Vagina (tissue), 2 donors: ENCODE measurements around the gene DOLPP1.

ENCODE experiments used
- CTCF ChIP-seq, 3 experiments: fragments of 450-650 bp in 2 of 3; fragments of 200-600 bp in 1 of 3; sonication (generic) in 1 of 3; IDR thresholded peaks; one replicate each; pipeline ENCODE4 v1.5.1; 2017 to 2019; ENCODE audit warnings: antibody characterized with exemption in 3 of 3, mild to moderate bottlenecking in 2 of 3, moderate library complexity in 2 of 3
- POLR2A ChIP-seq, 2 donors: fragments of 450-650 bp; IDR thresholded peaks; one replicate each; pipeline ENCODE4 v1.6.1; 2017; ENCODE audit warnings: antibody characterized with exemption in 2 of 2, mild to moderate bottlenecking in 2 of 2, moderate library complexity in 2 of 2

DNA sequence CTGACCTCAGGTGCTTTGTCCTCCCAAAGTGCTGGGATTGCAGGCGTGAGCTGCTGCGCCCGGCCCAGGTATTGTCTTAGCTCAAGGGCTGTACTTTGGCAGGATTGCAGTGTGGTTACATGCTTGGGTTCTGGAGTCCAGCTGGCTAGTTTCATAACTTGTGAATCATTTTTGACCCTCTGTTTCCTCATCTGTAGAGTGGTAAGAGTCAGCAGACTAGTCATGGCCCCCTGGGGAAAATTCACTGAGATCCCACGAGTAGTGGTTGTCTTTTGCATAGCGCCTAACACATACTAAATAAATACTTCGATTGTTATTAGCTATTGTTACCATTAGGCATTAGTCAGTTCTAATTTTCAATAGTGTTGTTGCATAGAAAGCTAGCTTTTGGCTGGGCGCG, 44.6 kb downstream of the DOLPP1 start:
- TF ChIP-seq CTCF (IDR thresholded peaks at IDR 0.05) (no peak), POLR2A (IDR thresholded peaks at IDR 0.05) (no peak)
